GM19468 (cell line): ENCODE results near the gene PRKCH.

Experiments
- ATAC-seq: cut with Tn5 transposase; IDR thresholded peaks from one replicate; pipeline ENCODE4 v1.9.1; 2021; ENCODE audit warnings: mild to moderate bottlenecking, moderate library complexity, moderate number of reproducible peaks; ENCODE audit not compliant: unreplicated experiment; ENCODE audit errors: extremely low read depth

Gene PRKCH

GRCh38 chr14:61586544-61587055 lies 265.2 kb downstream of the PRKCH start:
- no peak for ATAC-seq

- ATAC-seq, result no peak
Observed at GRCh38 chr14:61587081-61587713, 265.8 kb downstream of the PRKCH start.

- ATAC-seq, result no peak
Observed at GRCh38 chr14:61588419-61588901, 267.1 kb downstream of the PRKCH start.

GRCh38 chr14:61589691-61590581 lies 268.6 kb downstream of the PRKCH start:
- ATAC-seq, result no peak

GRCh38 chr14:61591862-61592261 lies 270.5 kb downstream of the PRKCH start:
- no peak for ATAC-seq

- ATAC-seq, result no peak
Observed at GRCh38 chr14:61593330-61593729, 272.0 kb downstream of the PRKCH start.

GRCh38 chr14:61596990-61597389 lies 275.6 kb downstream of the PRKCH start:
- no peak for ATAC-seq

- ATAC-seq, result no peak
Observed at GRCh38 chr14:61598980-61599379, 277.6 kb downstream of the PRKCH start.

GRCh38 chr14:61599942-61600341 lies 278.6 kb downstream of the PRKCH start:
- no peak for ATAC-seq
